C4-2B (cell line): ENCODE results near the gene CLN5.

Experiments used
- H3K27ac ChIP-seq: fragments of 450-650 bp; 2 replicates; pipeline ENCODE4 v1.5.1; 2017
- ZFX ChIP-seq: fragments of 450-650 bp; IDR thresholded peaks from 2 replicates; pipeline ENCODE4 v1.6.1; 2017
- TF ChIP-seq, protein P1 (sequence below): fragments of 450-650 bp; conservative IDR thresholded peaks from 2 replicates; pipeline ENCODE4 v1.5.1; 2017; ENCODE audit warnings: mild to moderate bottlenecking

Gene CLN5

DNA sequence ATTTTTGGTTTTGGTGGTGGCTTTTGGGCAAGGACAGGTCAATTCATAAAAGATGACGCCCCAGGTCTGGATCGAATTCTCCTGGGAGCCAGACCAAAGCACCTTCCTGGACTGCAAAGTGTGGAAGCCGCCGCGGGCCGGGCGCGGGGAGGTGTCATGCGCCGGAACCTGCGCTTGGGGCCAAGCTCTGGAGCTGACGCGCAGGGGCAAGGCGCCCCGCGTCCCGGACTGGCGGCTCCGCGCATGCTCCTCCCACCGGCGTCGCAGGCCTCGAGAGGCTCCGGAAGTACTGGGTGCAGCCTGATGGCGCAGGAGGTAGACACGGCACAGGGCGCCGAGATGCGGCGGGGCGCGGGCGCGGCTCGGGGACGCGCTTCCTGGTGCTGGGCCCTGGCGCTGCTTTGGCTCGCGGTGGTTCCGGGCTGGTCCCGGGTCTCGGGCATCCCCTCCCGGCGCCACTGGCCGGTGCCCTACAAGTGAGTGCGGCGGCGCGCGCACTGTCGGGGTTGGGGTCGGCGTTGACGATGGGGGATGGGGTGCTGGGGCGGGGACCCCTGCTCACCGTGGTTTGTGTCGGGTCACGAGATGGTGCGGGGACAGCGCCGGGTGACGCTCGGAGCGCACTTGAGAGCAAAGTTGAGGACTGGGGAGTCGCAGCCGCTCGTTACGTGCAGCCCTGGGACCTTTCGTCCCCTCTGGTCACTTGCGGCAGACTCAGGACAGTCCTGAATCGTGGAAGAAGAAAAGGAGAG is at the start of gene CLN5:
TSS of gene CLN5 (plus strand) at position 286 of the 752 bp plus-strand sequence. CDS start at position 304, 18 bp downstream.
- TF ChIP-seq, protein P1, sequence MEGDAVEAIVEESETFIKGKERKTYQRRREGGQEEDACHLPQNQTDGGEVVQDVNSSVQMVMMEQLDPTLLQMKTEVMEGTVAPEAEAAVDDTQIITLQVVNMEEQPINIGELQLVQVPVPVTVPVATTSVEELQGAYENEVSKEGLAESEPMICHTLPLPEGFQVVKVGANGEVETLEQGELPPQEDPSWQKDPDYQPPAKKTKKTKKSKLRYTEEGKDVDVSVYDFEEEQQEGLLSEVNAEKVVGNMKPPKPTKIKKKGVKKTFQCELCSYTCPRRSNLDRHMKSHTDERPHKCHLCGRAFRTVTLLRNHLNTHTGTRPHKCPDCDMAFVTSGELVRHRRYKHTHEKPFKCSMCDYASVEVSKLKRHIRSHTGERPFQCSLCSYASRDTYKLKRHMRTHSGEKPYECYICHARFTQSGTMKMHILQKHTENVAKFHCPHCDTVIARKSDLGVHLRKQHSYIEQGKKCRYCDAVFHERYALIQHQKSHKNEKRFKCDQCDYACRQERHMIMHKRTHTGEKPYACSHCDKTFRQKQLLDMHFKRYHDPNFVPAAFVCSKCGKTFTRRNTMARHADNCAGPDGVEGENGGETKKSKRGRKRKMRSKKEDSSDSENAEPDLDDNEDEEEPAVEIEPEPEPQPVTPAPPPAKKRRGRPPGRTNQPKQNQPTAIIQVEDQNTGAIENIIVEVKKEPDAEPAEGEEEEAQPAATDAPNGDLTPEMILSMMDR, result no peak
- peak; percentile 26; the same call in 1 of the 2 replicates for TF ChIP-seq ZFX
- peak within 1 kb of the TSS; percentile 90 for H3K27ac ChIP-seq

GRCh38 chr13:76942363-76942762 is 49.5 kb upstream of the CLN5 start:
- H3K27ac ChIP-seq, result no peak overlapping the region
- TF ChIP-seq, protein P1, result no peak
- no peak for TF ChIP-seq ZFX

DNA sequence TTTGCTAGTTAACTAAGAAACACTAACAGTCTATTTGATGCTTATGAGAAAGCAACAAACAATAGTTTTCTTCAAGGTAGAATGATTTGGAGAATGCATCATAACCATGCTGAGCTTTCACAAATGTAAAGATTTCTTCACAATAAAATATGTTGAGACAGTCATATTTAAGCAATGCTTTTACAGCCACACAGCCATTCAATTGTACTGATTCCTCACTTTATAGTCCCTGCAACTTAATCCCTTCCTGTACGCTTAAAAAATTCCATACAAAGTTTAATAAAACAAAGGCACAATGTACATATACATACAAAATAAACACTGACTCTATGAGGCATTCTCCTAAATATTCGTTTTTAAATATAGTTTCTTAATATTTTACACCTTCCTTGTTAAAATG is 48.2 kb upstream of the CLN5 start:
- TF ChIP-seq, protein P1, result no peak
- TF ChIP-seq ZFX, result no peak
- no peak overlapping the region for H3K27ac ChIP-seq

DNA sequence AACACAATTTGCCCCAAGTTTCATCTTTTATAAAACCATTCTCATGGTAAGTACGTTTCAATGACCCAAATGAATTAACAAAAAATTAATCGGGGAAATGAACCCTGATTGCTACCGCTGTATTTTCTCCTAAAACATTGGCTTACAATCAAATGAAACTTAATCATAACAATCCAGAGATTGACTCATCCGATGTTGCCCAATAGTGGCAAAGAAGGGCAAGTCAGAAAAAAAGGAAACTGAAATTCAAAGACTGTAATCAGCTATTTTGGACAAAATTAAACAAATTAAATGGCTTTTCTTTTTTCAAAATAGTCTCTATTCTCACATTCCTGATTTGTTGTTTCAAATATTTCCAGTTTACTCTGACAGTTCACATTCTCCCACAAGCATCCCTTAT is 47.4 kb upstream of the CLN5 start:
- TF ChIP-seq, protein P1, result no peak
- no peak for TF ChIP-seq ZFX
- H3K27ac ChIP-seq, result no peak overlapping the region

DNA sequence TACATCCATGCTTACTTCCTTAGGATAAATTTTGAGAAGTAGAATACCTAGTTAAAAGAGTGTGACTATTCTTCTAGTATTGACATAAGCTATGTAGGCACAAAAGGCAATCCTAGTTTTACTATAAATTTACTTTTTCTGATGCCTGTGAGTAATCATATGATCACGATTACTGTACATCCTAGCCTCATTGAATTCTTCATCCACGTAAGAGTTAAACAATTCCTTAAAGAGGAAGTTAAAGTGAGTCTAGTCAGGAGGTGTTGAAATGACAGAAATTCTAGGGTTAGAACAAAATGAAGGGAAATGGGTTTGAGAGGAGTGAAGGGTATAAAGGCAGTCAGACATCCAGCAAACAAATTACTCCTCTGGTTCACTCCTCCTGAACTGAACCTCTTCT is 43.7 kb upstream of the CLN5 start, which contains the start of gene ACOD1:
TSS of gene ACOD1 (plus strand) at position 363 of the 400 bp plus-strand sequence. CDS start 48 bp downstream, outside the sequence.
- TF ChIP-seq, protein P1, result no peak
- TF ChIP-seq ZFX, result no peak
- no peak within 1 kb of the TSS for H3K27ac ChIP-seq

DNA sequence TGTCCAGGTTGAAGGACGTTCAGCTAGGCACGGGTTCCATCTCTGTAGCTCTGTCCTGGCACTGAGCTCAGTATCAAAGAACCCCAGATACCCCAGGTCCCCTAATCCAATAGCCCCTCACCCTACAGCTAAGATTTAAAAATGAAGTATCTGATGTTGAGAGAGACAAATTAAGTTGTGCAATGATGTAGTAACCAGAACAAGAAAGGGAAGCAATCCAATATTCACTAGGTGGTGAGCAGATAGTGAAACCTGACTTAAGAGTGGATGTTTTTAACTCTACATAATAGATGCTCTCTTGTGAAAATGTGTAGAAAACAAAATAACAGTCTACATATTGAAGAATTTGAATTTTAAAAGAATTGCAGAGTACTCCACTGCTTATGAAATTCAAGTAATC is 41.8 kb upstream of the CLN5 start:
- no peak for TF ChIP-seq ZFX
- TF ChIP-seq, protein P1, result no peak
- H3K27ac ChIP-seq, result no peak overlapping the region

DNA sequence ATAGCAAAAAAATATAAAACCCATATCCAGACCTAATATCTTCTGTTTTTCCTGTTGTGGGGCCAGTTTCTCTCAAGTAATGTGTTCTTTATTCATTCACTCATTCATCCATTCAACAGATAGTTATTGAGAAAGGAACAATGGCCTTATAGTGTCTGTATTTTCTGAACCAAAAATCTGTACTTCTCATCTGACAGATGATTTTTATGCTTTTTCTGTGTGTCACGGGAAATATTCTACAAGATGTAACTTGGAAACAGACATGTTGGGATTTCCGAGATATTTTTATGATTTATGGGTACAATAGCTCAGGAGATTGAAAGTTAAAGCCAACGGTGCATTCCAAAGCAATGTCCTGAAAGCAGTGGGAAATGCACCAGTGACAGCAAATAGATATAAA is 37.9 kb upstream of the CLN5 start:
- no peak overlapping the region for H3K27ac ChIP-seq
- TF ChIP-seq, protein P1, result no peak
- TF ChIP-seq ZFX, result no peak
